ENCODE results near the gene THSD7B. TPM values are rescaled to one million over a fixed set of nuclear protein-coding genes. Genes with fewer than 3 reads are reported as not detected.
"Not testable (repeated sequence)": the region's sequence is repeated elsewhere in the genome, so short reads cannot be mapped to it uniquely, and the experiment has no call there.

THSD7B gene
- total and polyA plus RNA-seq, 9 donors: 0.10 to 0.82 (median 0.37) TPM; not detected in 1

DNA sequence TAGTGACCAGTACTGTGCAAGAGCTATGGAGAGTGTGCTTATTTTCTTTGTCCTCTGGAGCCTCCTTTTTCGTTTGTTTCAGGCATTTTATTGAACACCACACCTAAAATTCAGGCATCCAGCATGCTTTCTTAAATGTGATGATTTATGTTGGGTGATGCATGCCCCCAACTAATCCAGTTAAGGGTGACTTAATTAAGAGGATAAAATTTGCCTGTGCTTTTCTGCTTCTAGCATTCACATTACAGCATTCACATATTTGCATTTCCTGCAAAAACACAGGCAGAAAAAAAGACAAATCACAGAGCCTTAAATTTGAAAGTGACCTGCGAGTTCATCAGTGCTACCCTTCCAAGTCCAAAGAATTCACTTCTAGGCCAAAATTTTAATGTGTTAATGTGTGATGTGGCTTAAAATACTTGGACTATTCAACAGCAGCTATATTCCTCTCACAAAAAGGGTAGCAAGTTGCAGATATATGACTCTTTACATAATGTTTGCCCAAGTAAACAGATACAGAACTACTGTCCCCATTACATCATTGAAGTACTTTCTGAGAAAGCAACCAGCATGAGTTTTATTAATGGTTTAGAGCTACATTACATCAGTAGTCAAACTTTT, 286.5 kb downstream of the THSD7B start:
- DNase-seq: no peak
- Histone ChIP-seq H3K27ac (no peak overlapping the region), H3K36me3 (no peaks in the 10 kb centered on the region), H3K27me3 (no peaks in the 10 kb centered on the region), H3K4me3 (no peak overlapping the region), H3K4me1 (ENCODE audit: insufficient read depth) (no peaks in the 10 kb centered on the region), H3K9me3 (peaks cover 0 to 2% of the 10 kb centered on the region in 2 donors)
- intact Hi-C loops (cut with DNase I): no loop called here
- no peak for TF ChIP-seq POLR2A (IDR thresholded peaks at IDR 0.05)
- 27 to 32% (median 28%) methylated on average over 2 of the region's 2 CpGs for WGBS, 3 donors

DNA sequence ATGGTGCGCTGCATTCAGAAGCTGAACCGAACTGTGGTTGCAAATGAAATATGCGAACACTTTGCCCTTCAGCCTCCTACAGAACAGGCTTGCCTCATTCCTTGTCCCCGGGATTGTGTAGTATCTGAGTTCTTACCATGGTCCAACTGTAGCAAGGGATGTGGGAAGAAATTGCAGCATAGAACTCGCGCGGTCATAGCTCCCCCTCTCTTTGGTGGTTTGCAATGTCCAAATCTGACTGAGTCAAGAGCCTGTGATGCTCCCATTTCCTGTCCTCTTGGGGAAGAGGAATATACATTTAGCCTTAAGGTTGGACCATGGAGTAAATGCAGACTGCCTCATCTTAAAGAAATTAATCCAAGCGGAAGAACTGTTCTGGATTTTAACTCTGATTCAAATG, 291.4 kb downstream of the THSD7B start:
- Histone ChIP-seq H3K4me3 (no peak overlapping the region), H3K9me3 (peaks cover 0 to 2% of the 10 kb centered on the region in 2 donors), H3K4me1 (ENCODE audit: insufficient read depth) (no peaks in the 10 kb centered on the region), H3K27me3 (no peaks in the 10 kb centered on the region), H3K27ac (no peak overlapping the region), H3K36me3 (no peaks in the 10 kb centered on the region)
- no peak for DNase-seq
- no peak for TF ChIP-seq EP300 (IDR thresholded peaks at IDR 0.05)
- TF ChIP-seq, protein P1, sequence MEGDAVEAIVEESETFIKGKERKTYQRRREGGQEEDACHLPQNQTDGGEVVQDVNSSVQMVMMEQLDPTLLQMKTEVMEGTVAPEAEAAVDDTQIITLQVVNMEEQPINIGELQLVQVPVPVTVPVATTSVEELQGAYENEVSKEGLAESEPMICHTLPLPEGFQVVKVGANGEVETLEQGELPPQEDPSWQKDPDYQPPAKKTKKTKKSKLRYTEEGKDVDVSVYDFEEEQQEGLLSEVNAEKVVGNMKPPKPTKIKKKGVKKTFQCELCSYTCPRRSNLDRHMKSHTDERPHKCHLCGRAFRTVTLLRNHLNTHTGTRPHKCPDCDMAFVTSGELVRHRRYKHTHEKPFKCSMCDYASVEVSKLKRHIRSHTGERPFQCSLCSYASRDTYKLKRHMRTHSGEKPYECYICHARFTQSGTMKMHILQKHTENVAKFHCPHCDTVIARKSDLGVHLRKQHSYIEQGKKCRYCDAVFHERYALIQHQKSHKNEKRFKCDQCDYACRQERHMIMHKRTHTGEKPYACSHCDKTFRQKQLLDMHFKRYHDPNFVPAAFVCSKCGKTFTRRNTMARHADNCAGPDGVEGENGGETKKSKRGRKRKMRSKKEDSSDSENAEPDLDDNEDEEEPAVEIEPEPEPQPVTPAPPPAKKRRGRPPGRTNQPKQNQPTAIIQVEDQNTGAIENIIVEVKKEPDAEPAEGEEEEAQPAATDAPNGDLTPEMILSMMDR (IDR thresholded peaks at IDR 0.05): no peak
- TF ChIP-seq POLR2A (IDR thresholded peaks at IDR 0.05): no peak
- intact Hi-C loops (cut with DNase I): no loop called here
- 90 to 96% (median 90%) methylated on average over 8 of the region's 8 CpGs for WGBS, 3 donors

DNA sequence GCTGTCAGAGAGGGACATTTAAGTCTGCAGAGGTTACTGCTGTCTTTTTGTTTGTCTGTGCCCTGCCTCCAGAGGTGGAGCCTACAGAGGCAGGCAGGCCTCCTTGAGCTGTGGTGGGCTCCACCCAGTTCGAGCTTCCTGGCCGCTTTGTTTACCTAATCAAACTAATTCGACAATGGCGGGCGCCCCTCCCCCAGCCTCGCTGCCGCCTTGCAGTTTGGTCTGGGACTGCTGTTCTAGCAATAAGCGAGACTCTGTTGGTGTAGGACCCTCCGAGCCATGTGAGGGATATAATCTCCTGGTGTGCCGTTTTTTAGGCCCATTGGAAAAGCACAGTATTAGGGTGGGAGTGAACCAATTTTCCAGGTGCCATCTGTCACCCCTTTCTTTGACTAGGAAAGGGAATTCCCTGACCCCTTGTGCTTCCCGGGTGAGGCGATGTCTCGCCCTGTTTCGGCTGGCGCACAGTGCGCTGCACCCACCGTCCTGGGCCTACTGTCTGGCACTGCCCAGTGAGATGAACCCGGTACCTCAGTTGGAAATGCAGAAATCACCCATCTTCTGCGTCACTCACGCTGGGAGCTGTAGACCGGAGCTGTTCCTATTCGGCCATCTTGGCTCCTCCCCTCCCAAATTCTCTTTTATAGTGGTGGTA, 310.9 kb downstream of the THSD7B start:
- intact Hi-C loops (cut with DNase I); H3K27ac ChIP-seq; DNase-seq; H3K4me1 ChIP-seq (ENCODE audit: insufficient read depth); H3K4me3 ChIP-seq; H3K27me3 ChIP-seq; H3K9me3 ChIP-seq; H3K36me3 ChIP-seq: not testable (repeated sequence)
- WGBS, 3 donors: 94 to 97% (median 95%) methylated on average over 22 of the region's 22 CpGs

DNA sequence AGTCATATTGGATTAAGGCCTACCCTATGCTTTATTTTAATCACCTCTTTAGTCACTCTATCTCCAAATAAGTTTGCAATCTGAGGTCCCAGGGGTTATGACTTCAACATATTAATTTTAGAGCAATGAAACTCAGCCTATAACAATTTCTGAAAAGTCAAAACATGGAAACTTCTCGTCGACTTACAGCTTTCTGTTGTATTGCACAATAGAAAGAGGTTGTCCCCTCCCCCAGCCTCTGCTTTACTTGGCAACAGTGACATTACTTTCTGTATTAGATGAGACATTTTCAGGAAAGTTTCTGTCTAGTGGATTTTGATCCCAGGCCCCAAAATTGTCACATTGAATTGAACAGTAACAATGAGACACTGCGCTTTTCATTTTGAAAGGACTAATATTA, 326.4 kb downstream of the THSD7B start:
- Histone ChIP-seq H3K27ac (no peak overlapping the region), H3K27me3 (no peaks in the 10 kb centered on the region), H3K4me3 (no peak overlapping the region), H3K9me3 (no peaks in the 10 kb centered on the region), H3K4me1 (ENCODE audit: insufficient read depth) (no peaks in the 10 kb centered on the region), H3K36me3 (no peaks in the 10 kb centered on the region)
- WGBS, 3 donors: 72 to 80% (median 74%) methylated on average over 3 of the region's 3 CpGs
- TF ChIP-seq EP300 (IDR thresholded peaks at IDR 0.05): no peak
- TF ChIP-seq POLR2A (IDR thresholded peaks at IDR 0.05): no peak
- TF ChIP-seq, protein P1 (IDR thresholded peaks at IDR 0.05): no peak
- no peak for DNase-seq
- intact Hi-C loops (cut with DNase I): no loop called here

DNA sequence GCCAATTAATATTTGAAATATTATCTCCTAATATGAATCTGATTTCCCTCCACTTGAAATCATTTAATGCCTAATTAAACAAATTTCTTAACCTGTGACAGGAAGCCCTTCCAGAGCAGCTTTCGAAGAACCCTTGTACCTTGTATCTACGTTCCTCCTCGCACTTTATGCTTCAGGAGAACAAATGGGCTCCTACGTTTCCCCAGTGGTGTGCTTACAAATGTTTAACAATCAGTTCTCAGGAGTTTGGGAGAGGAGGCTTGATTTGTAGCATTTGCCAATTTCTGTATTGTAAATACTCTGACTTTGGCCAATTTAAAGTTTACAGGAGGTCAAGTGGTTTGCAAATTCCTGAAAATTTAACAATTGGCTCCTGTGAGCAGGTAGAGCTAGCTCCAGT, 327.8 kb downstream of the THSD7B start:
- DNase-seq: no peak
- Histone ChIP-seq H3K4me1 (ENCODE audit: insufficient read depth) (no peaks in the 10 kb centered on the region), H3K27ac (no peak overlapping the region), H3K9me3 (no peaks in the 10 kb centered on the region), H3K36me3 (no peaks in the 10 kb centered on the region), H3K27me3 (no peaks in the 10 kb centered on the region), H3K4me3 (no peak overlapping the region)
- 82 to 88% (median 84%) methylated on average over 4 of the region's 4 CpGs for WGBS, 3 donors
- intact Hi-C loops (cut with DNase I): no loop called here
- TF ChIP-seq EP300 (IDR thresholded peaks at IDR 0.05) (no peak), POLR2A (IDR thresholded peaks at IDR 0.05) (no peak)
- TF ChIP-seq, protein P1 (IDR thresholded peaks at IDR 0.05): no peak
